ENCODE data around the gene KLKB1. TPM values are rescaled to one million over a fixed set of nuclear protein-coding genes. Genes with fewer than 3 reads are reported as not detected.

The KLKB1 gene
- total RNA-seq, 4 donors from 2014 or later, result 1.7 to 2.0 (median 1.9) TPM; not detected in 1

- 67 to 82% methylated on average over 6 of the region's 6 CpGs for WGBS, 2 donors (ENCODE audit: low coverage in 1 of 2)
- H3K27me3 ChIP-seq, result no peaks in the 10 kb centered on the region
These were observed 26.8 kb upstream of the KLKB1 start for GRCh38 chr4:186200516-186200915.

GRCh38 chr4:186201010-186201409, 26.3 kb upstream of the KLKB1 start:
- in situ Hi-C loops (cut with MboI; ENCODE audit: low pct_ligation_motif_present in 1 of 4, low pct_unique_long_range_greater_than_20kb in 1 of 4, low sequenced_read_pairs in 3 of 4), result no loop called here
- H3K4me1 ChIP-seq, result peaks cover 0 to 12% (median 4%) of the 10 kb centered on the region in 4 donors
- no peak overlapping the region for H3K27ac ChIP-seq
- no peaks in the 10 kb centered on the region for H3K27me3 ChIP-seq
- intact Hi-C loops (cut with DNase I; ENCODE audit: low total_unique reads), result no loop called here
- WGBS, 2 donors (ENCODE audit: low coverage in 1 of 2), result 81 to 93% methylated on average over 7 of the region's 7 CpGs
- DNase-seq, result no peak
- no peak overlapping the region for H3K4me3 ChIP-seq
- TF ChIP-seq POLR2AphosphoS5 (IDR thresholded peaks at IDR 0.05), result no peak
- TF ChIP-seq EP300 (IDR thresholded peaks at IDR 0.05; ENCODE audit: low read depth), result no peak
- no peak for TF ChIP-seq CTCF (IDR thresholded peaks at IDR 0.05)
- TF ChIP-seq POLR2A (IDR thresholded peaks at IDR 0.05), result no peak
- no peaks in the 10 kb centered on the region for H3K9me3 ChIP-seq
- no peaks in the 10 kb centered on the region for H3K36me3 ChIP-seq

More at GRCh38 chr4:186200516-186200915, 26.8 kb upstream of the KLKB1 start:
- no peak overlapping the region for H3K4me3 ChIP-seq
- intact Hi-C loops (cut with DNase I; ENCODE audit: low total_unique reads), result no loop called here
- DNase-seq, result no peak
- no peak for TF ChIP-seq POLR2A (IDR thresholded peaks at IDR 0.05)
- no peak for TF ChIP-seq EP300 (IDR thresholded peaks at IDR 0.05; ENCODE audit: low read depth)
- no peak for TF ChIP-seq CTCF (IDR thresholded peaks at IDR 0.05)
- TF ChIP-seq POLR2AphosphoS5 (IDR thresholded peaks at IDR 0.05), result no peak
- H3K9me3 ChIP-seq, result no peaks in the 10 kb centered on the region
- no peak overlapping the region for H3K27ac ChIP-seq
- peaks cover 0 to 12% (median 4%) of the 10 kb centered on the region in 4 donors for H3K4me1 ChIP-seq
- H3K36me3 ChIP-seq, result no peaks in the 10 kb centered on the region
- in situ Hi-C loops (cut with MboI; ENCODE audit: low pct_ligation_motif_present in 1 of 4, low pct_unique_long_range_greater_than_20kb in 1 of 4, low sequenced_read_pairs in 3 of 4), result no loop called here

GRCh38 chr4:186201535-186202230, 25.6 kb upstream of the KLKB1 start:
- peak overlapping the region in 2 of 4 donors; percentile 20 to 31 for H3K27ac ChIP-seq

More at GRCh38 chr4:186201535-186202230, 25.6 kb upstream of the KLKB1 start:
- in situ Hi-C loops (cut with MboI; ENCODE audit: low pct_ligation_motif_present in 1 of 4, low pct_unique_long_range_greater_than_20kb in 1 of 4, low sequenced_read_pairs in 3 of 4), result no loop called here
- intact Hi-C loops (cut with DNase I; ENCODE audit: low total_unique reads), result no loop called here
- DNase-seq, result peak; percentile 71
- 14 to 30% methylated on average over 5 to 9 of the region's 9 CpGs for WGBS, 2 donors (ENCODE audit: low coverage in 1 of 2)
- TF ChIP-seq CTCF (IDR thresholded peaks at IDR 0.05) (peak; percentile 65 to 88 (median 76)), EP300 (IDR thresholded peaks at IDR 0.05; ENCODE audit: low read depth) (no peak)
- no peak overlapping the region for H3K4me3 ChIP-seq
- no peaks in the 10 kb centered on the region for H3K36me3 ChIP-seq
- H3K27me3 ChIP-seq, result no peaks in the 10 kb centered on the region
- peaks cover 0 to 12% (median 4%) of the 10 kb centered on the region in 4 donors for H3K4me1 ChIP-seq
- H3K9me3 ChIP-seq, result no peaks in the 10 kb centered on the region

Measured in transverse colon (tissue), 4 donors.